Posterior cingulate gyrus (tissue), 11 donors: ENCODE data around the gene GDPD4.

Source experiments
- DNase-seq, 10 donors: peaks; one replicate each; pipeline versions ENCODE4 v3.0.0 to v3.0.0-alpha.2; 2020 to 2021; ENCODE audit warnings: mixed read lengths in 3 of 10
- intact Hi-C: fragments of 100-400 bp; cut with DNase I; formaldehyde crosslinking; loops from one replicate; pipeline ENCODE4 v1.15.1; 2023

Gene GDPD4

GRCh38 chr11:77181799-77182541 is 119.5 kb downstream of the GDPD4 start:
- intact Hi-C loops, result no loop called here
- DNase-seq, result peak in 3 of 10 donors; percentile 37 to 72 (median 60)

GRCh38 chr11:77181226-77181625 is 120.3 kb downstream of the GDPD4 start:
- intact Hi-C loops, result no loop called here
- DNase-seq, result peak in 3 of 10 donors; percentile 39 to 74 (median 73)

- DNase-seq, result peak in 3 of 10 donors; percentile 14 to 54 (median 36)
- intact Hi-C loops, result no loop called here
Observed at GRCh38 chr11:77180346-77180745, 121.1 kb downstream of the GDPD4 start.

- peak in 3 of 10 donors; percentile 65 to 83 (median 78) for DNase-seq
- intact Hi-C loops, result no loop called here
Observed at GRCh38 chr11:77179681-77180080, 121.8 kb downstream of the GDPD4 start.

- peak in 8 of 10 donors; percentile 26 to 89 (median 52) for DNase-seq
- intact Hi-C loops, result no loop called here
Observed at GRCh38 chr11:77179048-77179447, 122.4 kb downstream of the GDPD4 start.

- DNase-seq, result peak in 3 of 10 donors; percentile 14 to 43 (median 16)
- intact Hi-C loops, result no loop called here
Observed at GRCh38 chr11:77178150-77178549, 123.3 kb downstream of the GDPD4 start.

GRCh38 chr11:77176996-77177395 is 124.5 kb downstream of the GDPD4 start:
- intact Hi-C loops, result no loop called here
- peak in 3 of 10 donors; percentile 52 to 70 (median 63) for DNase-seq

- intact Hi-C loops, result no loop called here
- peak in 5 of 10 donors; percentile 16 to 90 (median 76) for DNase-seq
Observed at GRCh38 chr11:77175869-77176539, 125.5 kb downstream of the GDPD4 start.

GRCh38 chr11:77175021-77175842 is 126.3 kb downstream of the GDPD4 start:
- peak in 3 of 10 donors; percentile 48 to 88 (median 67) for DNase-seq
- intact Hi-C loops, result no loop called here

GRCh38 chr11:77174559-77174958 is 126.9 kb downstream of the GDPD4 start:
- DNase-seq, result peak in 2 of 10 donors; percentile 26 to 49
- intact Hi-C loops, result no loop called here

- DNase-seq, result peak in 3 of 10 donors; percentile 49 to 75 (median 54)
- intact Hi-C loops, result no loop called here
Observed at GRCh38 chr11:77173494-77173893, 128.0 kb downstream of the GDPD4 start.

- peak in 3 of 10 donors; percentile 66 to 72 (median 70) for DNase-seq
Observed at GRCh38 chr11:77172666-77172982, 128.9 kb downstream of the GDPD4 start.

GRCh38 chr11:77171885-77172665 is 129.4 kb downstream of the GDPD4 start:
- peak in 2 of 10 donors; percentile 32 to 39 for DNase-seq
- intact Hi-C loops, result no loop called here

More at GRCh38 chr11:77172666-77172982, 128.9 kb downstream of the GDPD4 start:
- intact Hi-C loops, result no loop called here

GRCh38 chr11:77171254-77171653 is 130.2 kb downstream of the GDPD4 start:
- intact Hi-C loops, result no loop called here
- DNase-seq, result peak in 3 of 10 donors; percentile 14 to 24 (median 18)

- peak in 3 of 10 donors; percentile 36 to 53 (median 37) for DNase-seq
- intact Hi-C loops, result no loop called here
Observed at GRCh38 chr11:77170107-77170506, 131.4 kb downstream of the GDPD4 start.

GRCh38 chr11:77167791-77168190 is 133.7 kb downstream of the GDPD4 start:
- intact Hi-C loops, result no loop called here
- DNase-seq, result peak in 3 of 10 donors; percentile 14 to 52 (median 25)

- DNase-seq, result peak in 2 of 10 donors; percentile 16 to 50
- intact Hi-C loops, result no loop called here
Observed at GRCh38 chr11:77167111-77167626, 134.3 kb downstream of the GDPD4 start.
